ENCODE data around the gene SCAPER.
"Not testable (repeated sequence)": the region's sequence is repeated elsewhere in the genome, so short reads cannot be mapped to it uniquely, and the experiment has no call there.

SCAPER gene

GRCh38 chr15:76572983-76573314 lies 332.2 kb downstream of the SCAPER start:
- DNase-seq (ENCODE audit: low read depth) = no peak

- no peak for DNase-seq (ENCODE audit: low read depth)
These were observed 338.9 kb downstream of the SCAPER start for GRCh38 chr15:76566276-76566675.

GRCh38 chr15:76565366-76565765 lies 339.8 kb downstream of the SCAPER start:
- no peak for DNase-seq (ENCODE audit: low read depth)

- no peak for DNase-seq (ENCODE audit: low read depth)
These were observed 349.9 kb downstream of the SCAPER start for GRCh38 chr15:76555247-76555646.

- DNase-seq (ENCODE audit: low read depth) = no peak
These were observed 351.6 kb downstream of the SCAPER start for GRCh38 chr15:76553564-76553963.

GRCh38 chr15:76553102-76553501 lies 352.0 kb downstream of the SCAPER start:
- DNase-seq (ENCODE audit: low read depth) = no peak

GRCh38 chr15:76546805-76547204 lies 358.3 kb downstream of the SCAPER start:
- no peak for DNase-seq (ENCODE audit: low read depth)

GRCh38 chr15:76533995-76534394 lies 371.1 kb downstream of the SCAPER start:
- DNase-seq (ENCODE audit: low read depth) = no peak

GRCh38 chr15:76533060-76533820 lies 371.9 kb downstream of the SCAPER start:
- no peak for DNase-seq (ENCODE audit: low read depth)

- DNase-seq (ENCODE audit: low read depth) = no peak
These were observed 375.2 kb downstream of the SCAPER start for GRCh38 chr15:76529911-76530310.

- no peak for DNase-seq (ENCODE audit: low read depth)
These were observed 379.0 kb downstream of the SCAPER start for GRCh38 chr15:76526111-76526510.

GRCh38 chr15:76517910-76518309 lies 387.2 kb downstream of the SCAPER start:
- DNase-seq (ENCODE audit: low read depth) = no peak

- no peak for DNase-seq (ENCODE audit: low read depth)
These were observed 390.9 kb downstream of the SCAPER start for GRCh38 chr15:76514282-76514681.

GRCh38 chr15:76512971-76513370 lies 392.2 kb downstream of the SCAPER start:
- no peak for DNase-seq (ENCODE audit: low read depth)

GRCh38 chr15:76510663-76511062 lies 394.5 kb downstream of the SCAPER start:
- not testable (repeated sequence) for DNase-seq (ENCODE audit: low read depth)

- DNase-seq (ENCODE audit: low read depth) = no peak
These were observed 401.3 kb downstream of the SCAPER start for GRCh38 chr15:76503804-76504203.

- DNase-seq (ENCODE audit: low read depth) = no peak
These were observed 402.0 kb downstream of the SCAPER start for GRCh38 chr15:76503121-76503520.

- DNase-seq (ENCODE audit: low read depth) = no peak
These were observed 402.5 kb downstream of the SCAPER start for GRCh38 chr15:76502678-76503077.

- DNase-seq (ENCODE audit: low read depth) = not testable (repeated sequence)
These were observed 403.0 kb downstream of the SCAPER start for GRCh38 chr15:76502185-76502584.

- DNase-seq (ENCODE audit: low read depth) = no peak
These were observed 403.4 kb downstream of the SCAPER start for GRCh38 chr15:76501726-76502125.

- no peak for DNase-seq (ENCODE audit: low read depth)
These were observed 404.1 kb downstream of the SCAPER start for GRCh38 chr15:76501011-76501410.

GRCh38 chr15:76495487-76495886 lies 409.7 kb downstream of the SCAPER start:
- DNase-seq (ENCODE audit: low read depth) = no peak

GRCh38 chr15:76492538-76492937 lies 412.6 kb downstream of the SCAPER start:
- DNase-seq (ENCODE audit: low read depth) = no peak

GRCh38 chr15:76483752-76484151 lies 421.4 kb downstream of the SCAPER start:
- no peak for DNase-seq (ENCODE audit: low read depth)
